ENCODE data around the gene CNTFR.

The CNTFR gene

GRCh38 chr9:34590381-34591247, 1.1 kb upstream of the CNTFR start:
- no peak for DNase-seq (ENCODE audit: low read depth in 2 of 2)

DNA sequence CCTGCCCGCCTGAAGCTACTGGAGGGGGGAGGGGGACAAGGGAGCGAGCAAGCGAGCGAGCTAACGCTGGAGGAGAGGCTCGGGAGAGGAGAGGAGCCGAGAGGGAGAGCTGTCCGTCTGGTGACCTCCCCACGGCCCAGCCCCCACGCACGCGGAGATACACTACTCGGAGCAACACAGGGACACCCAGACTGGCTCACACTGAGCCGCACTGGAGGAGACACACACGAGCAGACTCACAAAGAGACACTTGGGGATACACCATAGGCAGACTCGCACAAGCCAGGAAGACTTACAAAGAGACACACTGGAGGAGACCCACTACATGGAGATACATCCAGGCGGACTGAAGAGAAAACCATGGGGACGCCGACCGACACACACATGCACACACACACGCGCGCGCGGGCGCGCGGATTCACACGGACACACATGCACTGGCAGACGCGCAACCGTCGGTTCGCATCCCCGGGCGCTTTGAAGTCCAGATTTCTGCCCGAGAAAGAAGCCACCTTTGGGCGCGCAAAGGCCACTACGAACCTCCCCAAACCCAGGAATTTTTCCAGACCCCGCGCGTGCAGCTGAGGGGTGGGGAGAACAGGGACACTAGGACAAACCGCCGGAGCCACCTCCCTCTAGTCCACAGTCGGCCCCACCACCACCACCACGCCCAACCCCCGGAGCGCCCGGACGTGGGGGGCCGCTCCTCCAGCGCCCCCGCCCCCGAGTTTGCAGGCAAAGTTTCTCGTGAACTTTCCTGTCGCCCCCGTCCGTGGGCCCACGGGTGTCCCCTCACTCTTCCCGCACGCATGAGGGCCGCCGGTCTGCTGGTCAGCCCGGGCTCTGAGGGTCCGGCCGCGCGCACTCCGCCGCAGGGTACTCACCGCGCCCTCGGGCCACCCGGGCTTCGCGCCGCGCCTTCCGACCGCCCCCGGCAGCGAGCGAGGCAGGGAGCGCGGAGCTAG, 571 bp downstream of the CNTFR start:
- DNase-seq (ENCODE audit: low read depth in 2 of 2) = no peak

DNA sequence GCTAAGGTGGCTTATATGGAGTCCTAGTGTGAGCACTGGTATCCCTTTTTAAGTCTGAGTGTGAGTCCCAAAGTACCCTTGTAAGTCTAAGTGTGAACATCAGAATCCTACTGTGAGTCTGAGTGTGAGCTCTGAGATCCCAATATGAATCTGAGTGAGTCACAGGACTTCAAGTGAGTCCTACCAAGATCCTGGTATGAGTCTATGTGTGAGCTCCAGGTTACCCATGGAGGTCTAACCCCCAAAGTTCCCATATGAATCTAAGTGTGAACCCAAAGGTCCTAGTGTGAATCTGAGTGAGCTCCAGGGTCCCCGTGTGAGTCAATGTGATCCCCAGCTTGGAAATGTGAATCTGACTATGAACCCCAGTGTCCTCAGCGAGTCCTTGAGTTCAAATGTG, 2.3 kb downstream of the CNTFR start:
- DNase-seq (ENCODE audit: low read depth in 2 of 2) = no peak

- no peak for DNase-seq (ENCODE audit: low read depth in 2 of 2)
These were observed 3.4 kb downstream of the CNTFR start for GRCh38 chr9:34585946-34586669.

DNA sequence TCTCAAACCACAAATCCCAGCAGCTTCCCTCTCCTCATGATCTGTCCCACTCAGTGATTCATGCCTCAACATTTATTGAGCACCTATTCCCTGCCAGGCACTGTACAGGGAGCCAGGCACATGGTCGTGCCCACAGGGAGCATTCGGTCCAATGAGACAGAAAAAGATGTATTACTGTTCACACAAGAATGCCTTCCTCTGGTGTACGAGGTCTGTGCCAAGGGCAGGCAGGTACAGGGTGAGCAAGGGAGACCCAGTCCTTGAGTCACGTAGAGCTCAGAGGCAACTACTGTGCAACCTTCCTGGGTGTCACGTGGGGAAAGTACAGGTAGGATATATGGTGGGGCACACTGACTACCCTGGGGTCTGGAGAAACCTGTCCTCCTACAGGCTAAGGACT, 4.6 kb downstream of the CNTFR start:
- no peak for DNase-seq (ENCODE audit: low read depth in 2 of 2)

- no peak for DNase-seq (ENCODE audit: low read depth in 2 of 2)
These were observed 6.7 kb downstream of the CNTFR start for GRCh38 chr9:34582787-34583186.

- DNase-seq (ENCODE audit: low read depth in 2 of 2) = no peak
These were observed 8.2 kb downstream of the CNTFR start for GRCh38 chr9:34581318-34581717.

DNA sequence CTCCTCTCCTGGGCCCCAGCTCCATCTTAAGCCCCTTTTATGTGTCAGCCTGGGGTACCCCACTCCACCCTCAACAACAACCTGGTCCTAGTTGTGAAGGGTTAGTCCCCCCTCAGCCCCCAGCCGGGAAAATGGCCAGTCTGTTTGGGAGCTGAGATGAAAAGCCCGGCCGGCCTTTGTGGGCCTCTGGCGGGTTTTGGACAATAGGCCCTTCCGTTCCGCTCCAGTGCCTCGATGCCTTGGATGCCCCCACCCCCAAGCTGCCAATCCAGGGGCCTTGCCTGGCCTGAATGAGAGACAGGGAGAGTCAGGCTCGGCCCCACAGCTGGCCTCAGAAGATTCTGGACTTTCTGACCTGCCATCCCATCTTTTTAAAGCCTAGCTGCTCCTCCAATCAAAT, 9.2 kb downstream of the CNTFR start:
- no peak for DNase-seq (ENCODE audit: low read depth in 2 of 2)

GRCh38 chr9:34579808-34580163, 9.7 kb downstream of the CNTFR start:
- no peak for DNase-seq (ENCODE audit: low read depth in 2 of 2)

DNA sequence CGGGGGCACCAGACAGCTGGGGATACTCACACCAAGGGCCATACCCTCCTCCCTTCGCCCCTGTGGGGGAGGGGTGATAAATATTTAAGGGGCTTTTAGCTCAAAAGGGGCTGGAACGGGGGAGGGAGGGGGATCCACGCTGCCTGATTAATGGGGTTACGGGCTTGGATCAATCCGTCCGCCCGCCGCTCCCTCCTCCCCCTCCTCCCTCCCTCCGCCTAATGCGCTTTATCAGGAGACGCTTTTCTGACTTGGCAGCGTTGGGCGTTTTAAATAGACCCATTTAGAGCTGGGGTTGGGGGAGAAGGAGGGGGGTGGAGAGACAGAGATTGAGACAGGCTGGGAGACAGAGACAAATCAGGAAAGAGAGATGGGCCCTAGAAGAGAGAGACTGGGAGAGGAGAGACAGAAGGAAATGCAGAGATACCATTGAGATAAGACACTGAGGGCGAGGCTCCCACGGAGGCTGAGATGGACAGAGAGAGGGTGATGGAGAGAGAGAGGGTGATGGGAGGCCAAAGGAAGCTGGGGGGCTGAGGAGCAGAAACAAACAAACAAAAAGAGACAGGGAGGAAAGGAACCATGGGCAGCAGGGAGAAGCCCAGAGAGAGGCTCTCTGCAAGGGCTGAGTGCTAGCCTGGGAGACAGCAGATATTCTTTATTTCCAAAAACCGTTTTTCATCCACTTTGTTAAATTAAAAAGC, 10.3 kb downstream of the CNTFR start:
- DNase-seq (ENCODE audit: low read depth in 2 of 2) = no peak

GRCh38 chr9:34578241-34579103, 11.1 kb downstream of the CNTFR start:
- peak in 1 of 2 donors; percentile 4 for DNase-seq (ENCODE audit: low read depth in 2 of 2)

DNA sequence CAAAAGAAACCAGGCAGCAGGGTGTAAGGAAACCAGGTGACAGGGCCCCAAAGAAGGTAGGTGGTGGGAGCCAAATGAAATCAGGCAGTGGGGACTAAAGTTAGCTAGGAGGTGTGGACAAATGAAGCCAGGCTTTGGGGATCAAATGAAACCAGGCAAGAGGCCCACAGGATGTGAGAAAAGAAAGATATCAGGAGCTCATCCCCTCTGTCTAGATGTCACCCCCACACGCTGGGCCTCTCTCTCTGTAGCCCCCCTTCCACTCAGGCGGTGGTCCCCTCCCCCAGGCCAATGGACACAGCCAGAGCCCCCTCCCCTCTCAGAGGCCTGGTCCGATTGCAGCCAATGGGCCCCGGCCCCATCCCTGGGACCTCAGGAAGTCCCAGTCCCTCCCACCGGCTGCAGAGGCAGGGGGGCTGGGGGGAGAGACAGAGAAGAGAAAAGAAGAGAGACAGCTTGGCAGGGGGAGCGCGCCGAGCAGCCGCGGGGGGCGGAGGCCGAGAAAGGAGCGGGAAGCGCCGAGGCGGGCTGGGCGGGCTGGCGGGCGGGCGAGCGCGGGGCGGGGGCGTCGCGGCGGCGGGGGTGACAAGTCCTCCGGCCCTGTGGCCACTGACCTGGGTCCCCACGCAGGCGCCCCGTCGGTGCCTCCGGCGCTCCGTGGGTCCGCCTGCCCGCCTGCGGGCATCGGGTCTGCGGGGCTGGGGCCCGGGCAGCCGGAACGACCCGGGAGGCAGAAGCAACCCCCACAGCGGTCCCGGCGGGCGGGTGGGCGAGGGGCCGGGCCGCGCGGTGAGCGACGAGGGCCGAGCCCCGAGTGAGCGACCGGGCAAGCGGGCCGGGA, 11.9 kb downstream of the CNTFR start:
- no peak for DNase-seq (ENCODE audit: low read depth in 2 of 2)

DNA sequence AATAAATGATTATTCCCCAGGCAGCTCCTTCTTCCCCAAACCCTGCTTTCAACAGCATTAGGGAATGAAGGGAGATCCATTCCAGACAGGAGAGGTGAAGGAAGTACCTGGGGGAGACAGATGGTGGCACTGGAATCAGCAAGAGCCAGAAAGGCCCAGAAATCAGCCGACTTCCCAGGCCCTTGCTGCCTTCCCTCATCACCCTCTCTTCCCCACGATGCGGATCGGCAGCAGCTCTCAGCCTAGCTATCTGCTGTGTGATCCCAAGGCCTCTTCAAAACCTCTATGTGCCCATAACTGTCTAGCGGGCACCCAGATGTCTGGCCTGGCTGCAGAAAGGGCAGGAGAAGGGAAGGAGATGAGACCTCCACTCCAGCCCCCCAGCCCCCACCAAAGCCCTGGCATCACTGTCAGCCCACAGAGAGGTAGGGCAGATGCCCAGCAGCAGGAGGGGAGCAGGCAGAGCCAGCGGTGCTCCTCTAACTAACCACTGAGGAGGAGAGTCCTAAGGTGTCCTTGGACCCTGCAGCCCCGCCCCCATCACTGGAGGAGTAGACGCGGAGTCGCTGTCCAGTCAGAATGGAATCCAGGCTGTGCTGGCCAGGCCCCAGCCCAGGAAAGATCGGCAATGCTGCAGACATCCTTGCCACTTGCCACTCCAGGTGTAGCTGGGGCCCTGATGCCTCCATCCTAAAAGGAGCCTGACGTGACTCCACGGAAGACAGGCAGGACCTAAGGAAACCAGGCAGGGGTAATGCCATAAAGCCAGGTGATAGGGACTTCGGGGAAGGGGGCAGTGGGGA, 12.7 kb downstream of the CNTFR start:
- no peak for DNase-seq (ENCODE audit: low read depth in 2 of 2)

DNA sequence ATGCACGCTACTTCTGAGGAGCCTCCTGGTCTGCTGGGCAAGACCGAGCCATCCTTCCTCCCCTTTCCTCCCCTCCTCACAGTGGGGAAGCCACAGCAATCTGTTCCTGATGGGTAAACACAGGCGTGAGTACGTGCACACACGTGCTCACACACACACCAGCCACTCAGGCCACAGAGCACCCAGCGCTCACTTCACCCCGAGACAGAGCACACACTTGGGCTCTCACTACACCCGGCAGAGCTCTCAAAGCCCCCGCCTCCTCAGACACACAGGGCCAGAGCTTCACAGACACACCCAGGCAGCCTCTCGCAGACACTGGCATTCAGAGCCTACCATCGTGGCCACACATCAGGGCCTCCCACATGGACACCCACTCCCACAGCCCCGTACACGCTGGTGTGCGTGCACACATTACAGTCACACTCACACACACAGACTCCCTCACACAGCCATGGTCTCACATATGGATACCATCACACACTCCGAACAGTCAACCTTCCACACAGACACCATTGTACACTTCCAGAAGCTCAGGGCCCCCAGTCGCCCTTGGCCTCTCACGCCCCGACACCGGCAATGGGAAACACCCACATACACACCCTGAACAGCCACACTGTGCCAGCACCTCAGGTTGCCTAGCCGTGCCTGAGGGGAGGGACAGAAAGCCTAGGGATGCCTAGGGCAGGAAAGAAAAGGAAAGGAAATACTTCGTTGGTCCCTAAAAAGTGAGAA, 13.5 kb downstream of the CNTFR start:
- no peak for DNase-seq (ENCODE audit: low read depth in 2 of 2)

DNA sequence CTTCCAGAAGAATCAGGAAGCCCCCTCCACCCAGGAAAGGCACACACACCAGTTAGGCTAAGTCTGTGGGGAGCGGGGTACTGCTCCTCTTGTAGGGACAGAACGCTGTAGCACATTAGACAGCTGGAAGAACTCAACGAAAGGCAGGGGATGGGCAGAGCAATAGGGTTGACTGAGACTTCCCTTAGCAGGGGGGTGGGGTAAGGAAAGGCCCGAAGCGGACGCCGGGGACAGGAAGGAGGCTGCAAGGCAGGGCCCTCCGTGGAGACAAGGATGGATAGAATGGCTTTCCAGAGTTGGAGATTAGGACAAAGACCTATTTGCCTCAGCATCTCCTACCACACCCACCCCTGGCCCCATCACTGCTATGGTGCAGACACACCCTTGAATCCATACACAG, 14.3 kb downstream of the CNTFR start:
- no peak for DNase-seq (ENCODE audit: low read depth in 2 of 2)

GRCh38 chr9:34574571-34574970, 15.0 kb downstream of the CNTFR start:
- DNase-seq (ENCODE audit: low read depth in 2 of 2) = no peak

DNA sequence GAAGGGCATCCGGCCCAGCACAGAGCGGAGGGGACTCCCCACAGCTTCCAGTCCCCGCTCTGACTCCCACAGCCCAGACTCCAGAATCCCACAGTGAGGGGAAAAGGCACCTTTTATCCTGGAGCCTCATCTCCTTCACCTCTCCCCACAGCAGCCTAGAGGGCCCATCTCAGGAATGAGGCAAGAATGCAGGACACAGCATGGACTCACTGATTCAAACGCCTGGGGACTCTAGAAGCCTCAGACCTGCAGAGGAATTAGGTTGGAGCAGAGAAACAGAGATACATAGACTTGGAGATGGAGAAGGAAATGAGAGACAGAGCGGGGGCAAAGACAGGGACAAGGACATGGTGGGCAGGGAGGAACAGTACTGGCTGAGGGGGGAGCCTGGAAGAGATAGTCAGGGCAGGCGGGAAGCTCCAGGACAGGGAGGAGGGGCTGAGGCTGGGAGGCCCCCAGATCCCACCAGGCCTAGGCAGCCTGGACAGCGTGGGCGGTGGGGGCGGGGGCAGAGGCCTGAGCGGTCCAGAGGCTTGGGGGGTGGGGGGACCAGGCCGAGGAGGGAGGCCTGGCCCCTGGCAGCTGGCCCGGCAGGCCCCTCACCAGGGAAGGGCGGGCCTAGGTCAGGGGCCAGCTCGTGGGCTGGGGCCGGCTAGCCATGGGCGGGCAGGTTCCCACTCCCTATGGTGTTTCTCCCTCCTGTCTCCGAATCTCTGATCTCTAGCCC, 15.8 kb downstream of the CNTFR start:
- no peak for DNase-seq (ENCODE audit: low read depth in 2 of 2)
